Activated naive CD4-positive, alpha-beta T cell treated with Interleukin-2 at 50 U/mL for 16 hours (primary cell): ENCODE results near the gene NUP214.
"Not testable (repeated sequence)": the region's sequence is repeated elsewhere in the genome, so short reads cannot be mapped to it uniquely, and the experiment has no call there.

Experiments
- DNase-seq: peaks from one replicate; pipeline ENCODE4 v3.0.0-alpha.2; 2020

NUP214 gene

DNA sequence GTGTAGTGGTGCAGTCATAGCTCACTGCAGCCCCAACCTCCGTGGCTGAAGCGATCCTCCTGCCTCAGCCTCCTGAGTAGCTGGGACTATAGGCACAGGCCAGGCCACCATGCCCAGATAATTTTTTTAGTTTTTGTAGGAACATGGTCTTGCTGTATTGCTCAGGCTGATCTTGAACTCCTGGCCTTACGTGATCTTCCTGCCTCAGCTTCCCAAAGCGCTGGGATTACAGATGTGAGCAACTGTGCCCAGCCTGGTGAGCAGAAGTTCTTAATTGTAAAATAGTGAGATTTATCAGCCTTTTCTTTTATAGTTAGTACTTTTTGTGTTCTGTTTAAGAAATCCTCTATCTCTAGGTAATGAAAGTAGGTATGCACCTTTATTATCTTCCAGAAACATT, 42.5 kb downstream of the NUP214 start:
- no peak for DNase-seq

DNA sequence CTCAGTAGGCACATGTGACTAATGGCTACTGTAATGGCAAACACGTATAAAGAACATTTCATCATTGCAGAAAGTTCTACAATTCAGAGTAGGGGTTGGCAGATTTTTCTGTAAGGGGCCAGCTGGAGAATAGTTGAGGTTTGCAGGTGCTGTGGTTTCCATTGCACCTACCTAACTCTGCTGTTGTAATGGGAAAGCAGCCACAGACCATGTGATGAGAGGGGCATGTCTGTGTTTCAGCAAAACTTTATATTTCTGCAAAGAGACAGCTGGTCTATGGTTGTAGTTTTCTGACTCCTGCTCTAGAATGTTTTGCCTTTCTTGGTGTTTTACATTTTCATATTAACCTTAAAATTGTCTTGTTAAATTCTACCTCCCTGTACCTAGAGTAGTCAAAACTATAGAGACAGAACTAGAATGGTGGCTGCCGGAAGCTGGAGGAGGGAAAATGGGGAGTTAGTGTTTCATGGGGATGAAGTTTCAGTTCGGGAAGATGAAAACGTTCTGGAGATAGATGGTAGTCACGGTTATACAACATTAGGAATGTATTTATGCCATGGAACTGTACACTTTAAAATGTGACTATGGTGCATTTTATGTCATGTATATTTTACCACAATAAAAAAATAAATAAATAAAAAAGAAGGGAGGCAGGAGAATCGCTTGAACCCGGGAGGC, 44.3 kb downstream of the NUP214 start:
- no peak for DNase-seq

DNA sequence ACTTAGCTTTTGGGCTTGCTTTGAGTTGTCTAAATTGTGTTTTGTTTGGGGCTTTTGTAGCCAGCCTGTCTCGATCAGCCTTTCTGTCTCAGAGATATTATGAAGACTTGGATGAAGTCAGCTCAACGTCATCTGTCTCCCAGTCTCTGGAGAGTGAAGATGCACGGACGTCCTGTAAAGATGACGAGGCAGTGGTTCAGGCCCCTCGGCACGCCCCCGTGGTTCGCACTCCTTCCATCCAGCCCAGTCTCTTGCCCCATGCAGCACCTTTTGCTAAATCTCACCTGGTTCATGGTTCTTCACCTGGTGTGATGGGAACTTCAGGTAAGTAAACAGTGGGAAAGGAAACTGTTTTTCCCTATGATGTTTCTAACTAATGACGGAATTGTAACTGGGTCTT, 48.6 kb downstream of the NUP214 start:
- no peak for DNase-seq

DNA sequence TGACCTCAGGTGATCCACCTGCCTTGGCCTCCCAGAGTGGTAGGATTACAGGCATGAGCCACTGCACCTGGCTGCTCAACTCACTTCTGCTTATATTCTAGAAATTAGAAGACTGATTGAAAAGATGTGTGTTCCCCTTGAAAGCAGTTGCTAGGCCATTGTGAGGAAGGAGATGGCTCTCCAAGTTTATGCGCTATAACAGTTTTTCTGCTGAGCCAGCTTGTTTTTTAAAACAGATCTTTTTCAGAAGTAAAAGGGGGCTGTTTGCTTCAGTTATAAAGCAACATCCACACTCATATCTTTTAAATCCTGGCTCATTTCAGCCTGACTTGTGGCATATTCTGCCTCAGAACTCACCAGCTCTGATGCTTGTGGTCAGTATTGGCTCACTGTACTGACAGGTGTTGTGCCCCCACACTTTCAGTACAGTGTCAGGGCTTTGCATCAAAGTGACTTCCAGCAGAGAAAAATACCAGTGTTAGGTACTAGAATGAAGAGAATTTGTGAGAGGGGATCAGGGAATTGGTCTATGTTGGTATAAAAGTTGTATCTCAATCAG, 49.4 kb downstream of the NUP214 start:
- DNase-seq: no peak

DNA sequence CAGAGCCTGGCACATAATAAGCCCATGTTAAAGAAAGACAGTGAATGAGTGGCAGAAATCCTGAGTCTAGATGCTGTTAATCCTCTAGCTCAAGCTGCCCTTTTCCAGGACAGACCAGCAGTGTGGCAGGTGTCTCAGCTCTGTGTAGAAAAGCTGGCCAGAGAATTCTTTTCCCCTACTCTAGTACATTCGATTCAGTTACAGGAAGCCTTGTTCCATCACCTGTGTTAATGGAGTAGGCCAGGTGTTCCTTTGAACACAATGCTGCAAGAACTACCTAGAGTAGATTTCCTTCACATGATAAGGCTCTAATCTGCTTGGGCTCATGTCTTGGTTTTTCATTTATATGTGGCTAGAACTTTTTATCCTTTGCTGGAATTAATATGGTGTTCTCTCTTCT, 52.5 kb downstream of the NUP214 start:
- DNase-seq: no peak

DNA sequence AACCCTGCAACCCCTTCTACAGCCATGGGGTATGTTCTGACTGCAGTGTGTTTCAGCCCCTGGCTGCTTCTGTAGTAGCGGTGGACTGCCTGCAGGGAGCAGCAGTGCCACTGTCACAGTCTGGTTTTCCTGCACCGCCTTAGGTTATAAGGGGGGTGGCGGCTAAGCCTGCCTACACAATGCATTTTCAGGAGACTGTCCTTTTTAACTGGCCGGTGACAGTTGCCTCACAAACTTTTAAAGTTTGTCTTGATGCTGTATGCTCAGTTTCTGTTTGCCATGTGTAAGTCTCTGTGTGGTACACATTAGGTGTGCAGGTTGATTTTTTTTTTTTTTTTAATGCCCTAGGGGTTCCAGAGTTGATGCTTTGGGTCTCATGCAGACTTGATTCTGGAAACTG, 53.0 kb downstream of the NUP214 start:
- DNase-seq: peak; percentile 78

DNA sequence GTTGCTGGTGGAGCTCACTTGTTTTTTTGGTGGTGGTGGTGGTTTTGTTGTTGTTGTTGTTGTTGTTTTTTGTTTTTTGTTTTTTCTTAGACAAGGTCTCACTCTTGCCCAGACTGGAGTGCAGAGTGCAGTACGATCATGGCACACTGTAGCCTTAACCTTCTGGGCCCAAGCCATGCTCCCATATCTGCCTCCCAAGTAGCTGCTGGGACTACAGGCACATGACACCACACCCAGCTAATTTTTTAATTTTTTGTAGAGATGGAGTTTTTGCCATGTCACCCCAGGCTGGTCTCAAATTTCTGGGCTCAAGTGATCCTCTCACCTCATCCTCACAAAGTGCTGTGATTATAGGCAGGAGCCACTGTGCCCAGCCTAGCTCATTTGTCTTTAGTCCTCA, 53.5 kb downstream of the NUP214 start:
- no peak for DNase-seq

DNA sequence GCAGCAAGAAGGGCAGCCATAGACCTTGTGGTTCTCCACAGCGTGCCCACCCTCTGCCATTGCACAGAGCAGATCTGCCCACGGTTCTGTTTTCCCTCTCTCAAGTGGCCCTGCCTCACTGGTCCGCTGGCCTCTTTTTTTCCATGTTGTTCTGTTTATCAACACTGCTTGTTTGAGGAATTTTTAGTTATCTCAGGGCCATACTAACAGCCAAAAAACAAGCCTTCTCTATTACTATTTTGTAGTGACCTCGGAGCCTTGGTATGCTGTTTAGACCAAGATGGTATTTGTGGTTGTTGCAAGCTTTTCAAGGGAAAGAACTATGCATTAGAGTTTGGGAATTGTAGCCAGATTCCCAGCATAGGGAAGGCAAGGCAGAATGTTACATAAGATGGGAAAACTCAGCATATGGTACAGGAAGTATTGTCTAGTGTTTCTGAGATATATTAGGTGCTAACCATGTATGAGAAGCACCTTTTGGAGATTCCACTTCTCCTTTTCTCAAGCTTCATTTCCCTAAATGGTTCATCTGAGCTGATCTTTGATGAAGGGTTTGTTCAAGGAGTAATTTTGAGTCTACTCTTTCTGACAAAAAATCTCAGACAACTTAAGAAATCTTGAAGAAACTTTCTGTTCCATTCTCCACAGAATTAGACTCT, 54.3 kb downstream of the NUP214 start:
- DNase-seq: no peak

DNA sequence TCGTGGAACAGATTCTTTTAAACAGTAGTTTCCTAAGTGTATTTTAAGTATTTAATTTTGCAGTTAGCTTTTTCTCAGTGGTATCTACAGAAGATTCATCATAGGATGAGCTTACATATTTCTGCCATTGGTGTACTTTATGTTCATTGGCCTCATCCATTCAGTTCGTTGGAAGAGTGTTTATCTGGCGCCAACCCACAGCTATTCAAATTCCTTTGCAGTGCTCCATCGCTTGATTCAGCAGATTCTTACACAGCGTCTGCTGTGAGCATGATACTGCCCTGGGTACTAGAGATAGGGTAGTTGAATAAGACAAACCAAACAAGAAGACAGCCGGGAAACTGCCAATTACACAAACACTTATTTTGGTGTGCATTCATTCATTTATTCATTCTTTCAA, 55.1 kb downstream of the NUP214 start:
- no peak for DNase-seq

DNA sequence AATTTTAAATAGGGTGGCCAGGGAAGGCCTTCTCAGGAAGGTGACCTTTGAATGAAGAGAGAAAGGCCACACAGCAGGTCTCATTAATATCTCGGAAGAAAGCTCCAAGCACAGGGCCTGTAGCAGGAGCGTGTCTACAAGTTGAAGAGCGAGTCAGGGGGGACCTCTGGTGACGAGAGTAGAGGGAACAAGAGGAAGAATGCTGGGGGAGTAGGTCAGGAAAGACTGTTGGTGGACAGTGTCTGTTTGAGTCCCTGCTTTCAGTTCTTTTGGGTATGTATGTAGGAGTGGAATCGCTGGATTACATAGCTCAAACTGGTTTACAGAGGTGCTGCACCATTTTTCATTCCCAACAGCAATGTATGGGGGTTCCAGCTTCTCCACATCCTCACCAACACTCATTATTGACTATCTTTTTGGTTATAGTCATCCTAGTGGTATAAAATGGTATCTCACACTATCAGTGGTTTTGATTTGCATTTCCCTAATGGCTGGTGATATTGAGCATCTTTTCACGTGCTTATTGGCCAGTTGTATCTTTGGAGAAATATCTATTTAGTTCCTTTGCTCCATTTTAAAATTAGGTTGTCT, 55.8 kb downstream of the NUP214 start:
- no peak for DNase-seq

DNA sequence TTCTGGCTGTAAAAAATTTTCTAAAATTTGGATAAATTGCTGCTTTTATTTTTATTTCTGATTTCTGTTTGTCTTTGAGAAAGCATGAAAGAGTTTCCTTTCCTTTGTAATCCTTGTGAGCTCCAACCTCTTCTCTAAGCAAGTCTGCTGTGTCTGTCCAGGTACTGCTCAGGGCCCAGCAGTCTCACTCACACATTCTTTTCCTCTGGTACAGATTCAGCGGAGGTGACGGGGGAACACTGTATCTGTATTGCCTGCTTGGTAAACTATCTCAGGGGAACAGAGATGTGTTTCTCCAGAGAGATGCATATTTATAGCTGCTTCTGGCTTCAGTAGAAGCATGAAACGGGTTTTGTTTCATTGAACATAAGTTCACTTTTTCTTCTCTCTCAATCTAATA, 60.5 kb downstream of the NUP214 start:
- DNase-seq: no peak

DNA sequence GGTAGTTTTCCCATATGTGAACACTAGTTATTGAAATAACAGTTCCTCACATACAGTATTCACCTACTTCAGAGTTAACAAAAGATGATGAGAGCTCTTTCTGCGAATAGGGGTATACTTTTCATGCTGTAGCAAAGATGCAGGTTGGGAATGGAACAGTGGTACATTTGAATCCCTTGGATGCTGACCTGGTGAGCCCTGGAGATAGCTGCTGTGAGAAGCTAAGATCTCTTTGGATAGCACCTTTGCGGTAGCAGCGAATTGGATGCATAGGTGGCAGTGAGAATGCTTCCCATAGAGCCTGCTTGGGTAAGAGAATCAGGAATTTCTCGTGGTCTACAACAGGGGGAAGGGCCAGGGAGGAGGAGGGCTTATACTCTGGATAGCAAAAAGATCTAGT, 61.2 kb downstream of the NUP214 start:
- no peak for DNase-seq

DNA sequence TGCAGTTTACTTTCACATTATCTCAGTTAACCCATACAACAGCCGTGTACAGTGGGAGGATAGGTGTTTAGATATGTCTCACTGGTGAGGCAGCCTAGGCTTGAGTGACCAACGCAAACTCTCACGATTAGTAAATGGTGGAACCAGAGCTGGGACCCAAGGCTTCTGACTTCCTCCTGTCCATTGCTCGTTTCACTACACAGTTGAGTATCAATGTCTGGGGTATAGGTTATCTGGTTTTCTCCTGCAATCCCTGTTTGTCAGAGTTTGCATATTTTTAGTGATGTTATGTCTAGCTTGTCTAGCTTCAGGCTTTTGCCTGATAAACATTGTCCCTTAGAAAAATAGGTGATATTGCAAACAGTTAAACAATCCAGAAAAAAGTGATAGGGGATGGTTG, 62.6 kb downstream of the NUP214 start:
- DNase-seq: no peak

DNA sequence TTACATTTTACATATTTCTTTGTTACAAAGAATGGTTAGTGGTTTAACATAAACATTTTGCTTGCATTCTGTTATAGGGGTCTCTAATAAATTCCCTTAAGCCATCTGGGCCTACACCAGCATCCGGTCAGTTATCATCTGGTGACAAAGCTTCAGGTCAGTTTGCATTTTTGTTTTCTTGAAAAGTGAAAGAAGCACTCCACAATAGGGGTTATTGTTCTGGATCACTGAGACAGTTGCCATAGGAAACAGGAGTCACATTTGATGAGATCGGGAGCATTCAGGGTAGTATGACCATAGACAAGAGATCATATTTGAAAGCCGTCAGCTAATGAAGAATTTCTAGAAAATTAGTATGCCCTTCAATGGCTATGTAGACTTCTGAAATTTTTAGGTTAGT, 63.6 kb downstream of the NUP214 start:
- no peak for DNase-seq

DNA sequence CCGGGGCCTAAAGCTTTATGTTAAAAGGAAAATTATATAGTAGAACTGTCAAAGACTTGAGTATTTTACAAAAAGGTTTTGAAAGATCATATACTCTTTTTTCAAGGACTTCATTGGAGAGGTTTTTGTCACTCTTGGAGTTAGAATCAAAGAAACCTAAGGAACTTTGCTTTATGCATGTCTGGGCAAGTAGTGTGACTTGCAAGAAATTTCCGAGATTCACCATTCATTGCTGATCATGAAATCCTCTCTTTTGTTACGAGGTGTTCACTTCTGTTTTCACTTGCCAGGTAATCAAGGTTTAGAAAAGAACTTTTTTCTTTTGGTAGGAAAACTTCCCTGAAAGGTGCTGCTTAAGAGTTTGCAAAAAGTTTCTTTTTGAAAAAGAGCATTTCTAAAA, 64.8 kb downstream of the NUP214 start:
- no peak for DNase-seq

DNA sequence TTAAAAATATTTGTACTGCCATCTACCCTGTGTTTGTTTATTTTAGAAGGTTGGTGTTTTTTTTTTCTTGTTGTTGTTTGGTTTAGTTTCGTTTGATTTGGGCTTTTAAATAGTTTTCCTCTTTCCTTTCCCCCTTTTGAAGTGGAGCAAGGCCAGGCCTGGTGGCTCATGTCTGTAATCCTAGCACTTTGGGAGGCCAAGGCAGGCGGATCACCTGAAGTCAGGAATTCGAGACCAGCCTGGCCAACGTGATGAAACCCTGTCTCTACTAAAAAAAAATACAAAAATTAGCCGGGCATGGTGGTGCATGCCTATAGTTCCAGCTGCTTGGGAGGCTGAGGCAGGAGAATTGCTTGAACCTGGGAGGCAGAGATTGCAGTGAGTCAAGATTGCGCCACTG, 65.6 kb downstream of the NUP214 start:
- not testable (repeated sequence) for DNase-seq

DNA sequence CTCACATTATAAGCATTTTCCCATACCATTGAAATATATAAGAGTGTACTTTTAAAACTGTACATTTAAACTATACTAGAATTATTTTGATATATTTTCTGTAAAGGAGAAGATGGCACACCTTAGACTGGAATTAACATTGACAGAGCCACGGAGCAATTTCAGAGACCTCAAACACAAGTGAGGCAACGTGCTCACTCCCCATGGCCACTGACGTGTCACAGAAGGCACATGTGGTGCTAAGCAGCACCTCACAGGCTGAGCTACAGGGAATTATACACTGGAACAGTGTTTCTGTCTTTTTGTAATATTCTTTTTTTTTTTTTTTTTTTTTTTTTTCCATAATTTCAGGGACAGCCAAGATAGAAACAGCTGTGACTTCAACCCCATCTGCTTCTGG, 66.5 kb downstream of the NUP214 start:
- DNase-seq: no peak

DNA sequence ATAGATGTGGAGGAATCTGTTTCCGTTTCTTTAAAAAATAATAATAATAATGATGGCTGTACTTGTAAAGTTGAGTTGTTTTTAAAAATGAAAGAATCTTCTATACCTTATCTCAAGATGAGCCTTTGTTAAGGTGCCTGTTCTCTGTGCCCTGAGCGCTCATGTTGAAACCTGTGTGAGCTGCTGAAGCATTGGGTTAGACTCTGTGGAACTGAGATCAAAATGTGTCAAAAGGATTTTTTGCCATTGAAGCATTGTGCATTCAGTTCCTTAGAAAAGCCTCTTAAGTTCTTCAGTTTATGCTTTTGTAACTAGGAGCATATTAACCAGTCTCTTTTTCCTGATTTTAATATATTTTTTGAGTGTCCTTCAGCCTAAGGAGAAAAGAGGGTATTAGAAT, 67.7 kb downstream of the NUP214 start:
- DNase-seq: no peak

DNA sequence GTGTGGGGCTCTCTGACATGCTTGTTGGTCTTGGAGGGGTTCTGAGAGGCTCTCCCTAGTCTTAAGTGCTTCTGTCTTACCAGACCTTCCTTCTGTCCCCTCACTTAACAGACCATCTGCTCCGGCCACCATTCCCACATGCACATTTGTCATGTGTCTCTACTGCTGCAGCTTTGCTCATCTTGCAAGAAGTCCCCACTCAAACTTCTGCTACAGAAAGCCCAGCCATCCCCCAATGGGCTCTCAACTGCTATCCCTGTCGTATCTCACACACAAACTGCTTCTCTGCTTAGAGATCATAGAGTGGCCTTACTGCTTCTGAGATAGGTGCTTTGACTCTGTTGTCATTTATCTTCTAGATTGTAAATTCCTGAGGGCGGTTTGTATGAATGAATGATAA, 69.4 kb downstream of the NUP214 start:
- DNase-seq: no peak

DNA sequence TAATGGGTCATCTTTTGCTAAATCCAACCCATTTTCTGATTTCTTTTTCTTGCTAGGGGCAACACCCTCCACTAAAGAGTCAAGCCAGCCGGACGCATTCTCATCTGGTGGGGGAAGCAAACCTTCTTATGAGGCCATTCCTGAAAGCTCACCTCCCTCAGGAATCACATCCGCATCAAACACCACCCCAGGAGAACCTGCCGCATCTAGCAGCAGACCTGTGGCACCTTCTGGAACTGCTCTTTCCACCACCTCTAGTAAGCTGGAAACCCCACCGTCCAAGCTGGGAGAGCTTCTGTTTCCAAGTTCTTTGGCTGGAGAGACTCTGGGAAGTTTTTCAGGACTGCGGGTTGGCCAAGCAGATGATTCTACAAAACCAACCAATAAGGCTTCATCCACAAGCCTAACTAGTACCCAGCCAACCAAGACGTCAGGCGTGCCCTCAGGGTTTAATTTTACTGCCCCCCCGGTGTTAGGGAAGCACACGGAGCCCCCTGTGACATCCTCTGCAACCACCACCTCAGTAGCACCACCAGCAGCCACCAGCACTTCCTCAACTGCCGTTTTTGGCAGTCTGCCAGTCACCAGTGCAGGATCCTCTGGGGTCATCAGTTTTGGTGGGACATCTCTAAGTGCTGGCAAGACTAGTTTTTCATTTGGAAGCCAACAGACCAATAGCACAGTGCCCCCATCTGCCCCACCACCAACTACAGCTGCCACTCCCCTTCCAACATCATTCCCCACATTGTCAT, 72.0 kb downstream of the NUP214 start:
- DNase-seq: no peak

DNA sequence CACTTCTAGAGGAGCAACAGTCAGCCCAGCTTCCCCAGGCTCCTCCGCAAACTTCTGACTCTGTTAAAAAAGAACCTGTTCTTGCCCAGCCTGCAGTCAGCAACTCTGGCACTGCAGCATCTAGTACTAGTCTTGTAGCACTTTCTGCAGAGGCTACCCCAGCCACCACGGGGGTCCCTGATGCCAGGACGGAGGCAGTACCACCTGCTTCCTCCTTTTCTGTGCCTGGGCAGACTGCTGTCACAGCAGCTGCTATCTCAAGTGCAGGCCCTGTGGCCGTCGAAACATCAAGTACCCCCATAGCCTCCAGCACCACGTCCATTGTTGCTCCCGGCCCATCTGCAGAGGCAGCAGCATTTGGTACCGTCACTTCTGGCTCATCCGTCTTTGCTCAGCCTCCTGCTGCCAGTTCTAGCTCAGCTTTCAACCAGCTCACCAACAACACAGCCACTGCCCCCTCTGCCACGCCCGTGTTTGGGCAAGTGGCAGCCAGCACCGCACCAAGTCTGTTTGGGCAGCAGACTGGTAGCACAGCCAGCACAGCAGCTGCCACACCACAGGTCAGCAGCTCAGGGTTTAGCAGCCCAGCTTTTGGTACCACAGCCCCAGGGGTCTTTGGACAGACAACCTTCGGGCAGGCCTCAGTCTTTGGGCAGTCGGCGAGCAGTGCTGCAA, 72.8 kb downstream of the NUP214 start:
- no peak for DNase-seq

DNA sequence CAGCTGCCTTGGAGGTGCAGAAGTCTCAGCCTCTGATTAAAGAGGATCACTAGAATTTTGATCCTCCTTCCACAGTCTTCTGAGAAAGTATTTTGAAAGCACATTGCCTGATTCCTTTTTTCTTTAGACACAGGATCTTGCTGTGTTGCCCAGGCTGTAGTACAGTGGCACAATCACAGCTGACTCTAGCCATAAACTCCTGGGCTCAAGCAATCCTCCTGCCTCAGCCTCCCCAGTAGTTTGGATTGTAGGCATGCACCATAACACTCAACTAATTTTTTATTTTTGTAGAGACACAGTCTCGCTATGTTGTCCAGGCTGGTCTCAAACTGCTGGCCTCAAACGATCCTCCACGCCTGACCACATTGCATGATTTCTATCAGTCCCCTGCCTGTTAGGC, 76.5 kb downstream of the NUP214 start:
- no peak for DNase-seq
